Measurements from ENCODE around the gene MESD. TPM values are rescaled to one million over a fixed set of nuclear protein-coding genes. Genes with fewer than 3 reads are reported as not detected.

MESD gene
- total and polyA plus RNA-seq, 2 of the 4 experiments (the other 2 are of a cell fraction), result 10.0 to 14.0 TPM

DNA sequence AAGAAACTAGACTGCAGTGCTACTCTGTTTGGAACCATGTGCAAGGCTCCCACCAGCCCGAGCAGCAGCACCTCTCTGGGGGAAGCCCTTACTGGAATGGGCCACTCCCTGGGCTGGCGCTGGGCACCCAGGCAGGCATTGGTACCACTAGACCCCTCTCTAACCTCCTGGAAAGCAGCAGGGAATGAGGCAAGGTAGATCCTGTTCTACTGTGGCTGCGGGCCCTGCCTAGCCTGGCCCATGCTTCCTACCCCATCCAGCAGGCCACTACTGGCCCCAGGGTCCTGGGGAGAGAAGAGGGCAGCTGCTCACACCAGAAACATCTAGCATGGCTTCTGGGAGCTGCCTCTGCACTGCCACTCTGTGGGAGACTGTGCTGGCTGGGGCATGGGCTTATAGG lies 44.8 kb downstream of the MESD start:
- Histone ChIP-seq H3K4me3 (ENCODE audit: insufficient read depth, low read depth, low read length) (no peak overlapping the region), H2BK5ac (ENCODE audit: low read depth, low read length, poor library complexity, severe bottlenecking) (no peak overlapping the region), H3K14ac (replicated peaks; ENCODE audit: low read depth, low read length) (no peak overlapping the region), H2BK20ac (ENCODE audit: low read depth, low read length) (no peak overlapping the region), H3K9me3 (ENCODE audit: control insufficient read depth, insufficient read depth, low read length) (no peaks in the 10 kb centered on the region), H3K4ac (ENCODE audit: low read depth, low read length) (no peak overlapping the region), H4K5ac (ENCODE audit: low read depth, low read length) (no peak overlapping the region), H2AFZ (replicated peaks; ENCODE audit: low read length, poor library complexity) (no peak overlapping the region), H3K36me3 (ENCODE audit: control insufficient read depth, insufficient read depth, low read length) (peaks cover 95% of the 10 kb centered on the region), H3K9me1 (ENCODE audit: insufficient read depth, low read length) (peaks cover 15% of the 10 kb centered on the region; the same call in 1 of the 2 replicates), H3K23ac (ENCODE audit: low read depth, low read length) (no peak overlapping the region), H2BK120ac (ENCODE audit: low read depth, low read length) (no peak overlapping the region), H3K9ac (ENCODE audit: low read depth, low read length) (no peak overlapping the region), H3K79me1 (ENCODE audit: low read depth in 1 of 2, low read length in 2 of 2) (no peaks in the 10 kb centered on the region), H3K4me1 (ENCODE audit: control insufficient read depth, insufficient read depth, low read length) (no peaks in the 10 kb centered on the region), H2AK9ac (replicated peaks; ENCODE audit: low read depth, low read length, poor library complexity) (no peak overlapping the region), H3K27me3 (ENCODE audit: control insufficient read depth, insufficient read depth, low read length) (no peaks in the 10 kb centered on the region), H3K56ac (ENCODE audit: extremely low read depth, insufficient read depth, low read length) (no peak overlapping the region), H4K20me1 (ENCODE audit: insufficient read depth, low read length) (peaks cover 54% of the 10 kb centered on the region), H3K4me2 (ENCODE audit: low read depth, low read length) (no peak overlapping the region), H2BK15ac (ENCODE audit: low read depth, low read length) (no peak overlapping the region), H3K27ac (ENCODE audit: insufficient read depth, low read length) (no peak overlapping the region), H4K8ac (ENCODE audit: low read depth in 2 of 2, low read length in 2 of 2) (no peak overlapping the region), H2AK5ac (ENCODE audit: low read depth, low read length) (no peak overlapping the region), H3K18ac (ENCODE audit: low read depth, low read length) (no peak overlapping the region), H4K91ac (ENCODE audit: insufficient read depth, low read depth, low read length) (no peak overlapping the region)
- 100% methylated on average over 1 of the region's 3 CpGs; no CpG with 5 or more reads in 1 of the 2 experiments for WGBS, 2 experiments (ENCODE audit: extremely low coverage in 2 of 2, insufficient read length in 1 of 2)
- intact Hi-C loops (cut with micrococcal nuclease), result no loop called here
- DNase-seq (no peak), ATAC-seq (ENCODE audit: low read depth) (no peak)
- BruUV-seq (replicated peaks), result no TSS peak
- in situ Hi-C loops (cut with MboI; ENCODE audit: low sequenced_read_pairs), result no loop called here
- ChIA-PET CTCF (no interaction called here), POLR2A (ENCODE audit: unreplicated experiment) (no interaction called here)
- TF ChIP-seq, protein P1, sequence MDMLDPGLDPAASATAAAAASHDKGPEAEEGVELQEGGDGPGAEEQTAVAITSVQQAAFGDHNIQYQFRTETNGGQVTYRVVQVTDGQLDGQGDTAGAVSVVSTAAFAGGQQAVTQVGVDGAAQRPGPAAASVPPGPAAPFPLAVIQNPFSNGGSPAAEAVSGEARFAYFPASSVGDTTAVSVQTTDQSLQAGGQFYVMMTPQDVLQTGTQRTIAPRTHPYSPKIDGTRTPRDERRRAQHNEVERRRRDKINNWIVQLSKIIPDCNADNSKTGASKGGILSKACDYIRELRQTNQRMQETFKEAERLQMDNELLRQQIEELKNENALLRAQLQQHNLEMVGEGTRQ (IDR thresholded peaks at IDR 0.05; ENCODE audit: low read depth, low read length), result no peak
- TF ChIP-seq BHLHE40 (IDR thresholded peaks at IDR 0.05; ENCODE audit: low read depth, low read length) (no peak), CHD1 (IDR thresholded peaks at IDR 0.05; ENCODE audit: low read depth, low read length) (no peak), CEBPB (IDR thresholded peaks at IDR 0.05; ENCODE audit: low read depth, low read length) (no peak), MXI1 (IDR thresholded peaks at IDR 0.05; ENCODE audit: borderline replicate concordance, low read depth, low read length) (no peak)
- dilution Hi-C loops (cut with HindIII; ENCODE audit: low sequenced_read_pairs, unreplicated experiment), result no loop called here

Measured in IMR-90 (cell line).